Esophagus (tissue), 2 donors: ENCODE results near the gene TOMM7. TPM values are rescaled to one million over a fixed set of nuclear protein-coding genes. Genes with fewer than 3 reads are reported as not detected.
"Not testable (repeated sequence)": the region's sequence is repeated elsewhere in the genome, so short reads cannot be mapped to it uniquely, and the experiment has no call there.

Source experiments
- H3K27ac ChIP-seq, 2 donors: one replicate each; pipeline ENCODE4 v1.5.1; 2013; ENCODE audit warnings: low read depth in 2 of 2, mild to moderate bottlenecking in 2 of 2, inconsistent platforms in 1 of 2, low read length in 1 of 2, moderate library complexity in 1 of 2
- H3K27me3 ChIP-seq, 2 donors: one replicate each; pipeline ENCODE4 v1.6.1; 2013; ENCODE audit warnings: low read length in 2 of 2, control low read depth in 1 of 2, mild to moderate bottlenecking in 1 of 2; ENCODE audit not compliant: insufficient read depth in 2 of 2, control insufficient read depth in 1 of 2
- H3K36me3 ChIP-seq, 2 donors: one replicate each; pipeline ENCODE4 v1.6.1; 2013; ENCODE audit warnings: low read length in 1 of 2; ENCODE audit not compliant: control insufficient read depth in 2 of 2, insufficient read depth in 2 of 2
- H3K4me1 ChIP-seq, 2 donors: one replicate each; pipeline ENCODE4 v1.6.1; 2013; ENCODE audit warnings: low read length in 1 of 2; ENCODE audit not compliant: control insufficient read depth in 2 of 2, insufficient read depth in 2 of 2
- H3K4me3 ChIP-seq, 2 donors: one replicate each; pipeline ENCODE4 v1.5.1; 2013; ENCODE audit warnings: low read length in 2 of 2, mild to moderate bottlenecking in 2 of 2, low read depth in 1 of 2, moderate library complexity in 1 of 2
- H3K9me3 ChIP-seq, 2 donors: one replicate each; pipeline ENCODE4 v1.6.1; 2013; ENCODE audit warnings: mild to moderate bottlenecking in 2 of 2, low read depth in 1 of 2, low read length in 1 of 2, moderate library complexity in 1 of 2; ENCODE audit not compliant: control insufficient read depth in 2 of 2, insufficient read depth in 1 of 2
- WGBS, 2 donors: extraction: QIAGEN DNeasy Blood & Tissue Kit; methylation state at CpG; one replicate each; pipeline ENCODE4 v1.1.7; 2013; 5-methylcytosine and 5-hydroxymethylcytosine counted together
- polyA plus RNA-seq, 2 donors: library from polyadenylated mRNA; stranded (reverse); fragments of 200-250 nt; gene quantifications; one replicate each; pipeline ENCODE4 v1.2.3, GENCODE V29; 2013
- donor health status: healthy with polysubstance abuse.
- donor health status: Bipolar disorder and iron deficiency.

The TOMM7 gene
- polyA plus RNA-seq, 2 donors: 87.5 to 249 TPM

DNA sequence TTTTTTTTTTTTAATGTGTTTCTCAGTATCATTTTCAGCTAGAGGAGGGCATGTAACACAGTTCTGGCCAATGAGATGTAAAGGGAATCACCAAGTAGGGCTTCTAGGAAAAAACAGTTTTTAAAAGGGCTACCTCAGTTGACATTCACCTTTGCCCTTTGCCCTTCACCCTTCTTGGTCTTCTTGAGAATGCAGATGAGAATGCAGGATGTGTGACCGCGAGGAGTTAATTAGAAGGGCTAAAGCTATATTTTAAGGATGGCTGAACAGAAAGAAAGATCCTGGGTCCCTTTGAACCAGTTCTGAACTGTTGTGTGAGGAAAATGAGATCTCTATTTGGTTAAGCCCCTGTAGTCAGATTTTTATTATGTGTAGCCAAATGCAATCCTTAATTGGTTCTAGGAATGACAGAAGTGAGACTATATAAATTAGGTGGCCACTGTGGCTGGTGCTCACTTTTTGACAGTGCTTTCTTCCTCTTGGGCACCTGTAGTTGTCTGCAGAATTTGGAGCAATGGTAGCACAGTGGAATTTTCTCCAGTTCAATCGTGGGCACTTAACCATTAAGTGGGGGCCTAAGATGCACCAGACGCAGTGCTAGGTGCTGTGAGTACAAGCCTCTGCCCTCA, 21.1 kb upstream of the TOMM7 start:
- 74 to 83% methylated on average over 4 of the region's 4 CpGs for WGBS, 2 donors
- no peak overlapping the region for H3K27ac ChIP-seq
- H3K27me3 ChIP-seq: no peaks in the 10 kb centered on the region
- H3K9me3 ChIP-seq: no peaks in the 10 kb centered on the region
- H3K36me3 ChIP-seq: no peaks in the 10 kb centered on the region
- no peaks in the 10 kb centered on the region for H3K4me1 ChIP-seq
- no peak overlapping the region for H3K4me3 ChIP-seq

DNA sequence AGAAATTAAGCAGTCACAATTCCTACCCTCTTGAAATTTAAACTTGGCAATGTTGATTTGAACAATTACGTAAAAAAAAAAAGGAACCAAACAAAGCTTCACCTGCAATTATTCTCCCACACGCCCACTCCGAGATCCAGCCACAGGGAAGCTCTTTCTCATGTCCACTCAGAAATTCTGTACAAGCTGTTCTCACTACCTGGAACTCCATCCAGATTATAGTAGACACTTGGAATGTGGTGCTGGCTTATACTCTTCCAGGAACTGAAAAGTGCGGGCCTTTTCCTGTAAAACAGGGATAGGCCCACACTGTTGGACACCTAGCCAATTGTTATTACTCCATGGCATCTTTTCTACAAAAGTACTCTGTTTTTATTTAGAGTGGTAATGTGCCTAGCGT, 20.3 kb upstream of the TOMM7 start:
- Histone ChIP-seq H3K4me3 (no peak overlapping the region), H3K9me3 (no peaks in the 10 kb centered on the region), H3K27me3 (no peaks in the 10 kb centered on the region), H3K4me1 (no peaks in the 10 kb centered on the region), H3K36me3 (no peaks in the 10 kb centered on the region), H3K27ac (no peak overlapping the region)
- 74 to 85% methylated on average over 5 of the region's 5 CpGs for WGBS, 2 donors

DNA sequence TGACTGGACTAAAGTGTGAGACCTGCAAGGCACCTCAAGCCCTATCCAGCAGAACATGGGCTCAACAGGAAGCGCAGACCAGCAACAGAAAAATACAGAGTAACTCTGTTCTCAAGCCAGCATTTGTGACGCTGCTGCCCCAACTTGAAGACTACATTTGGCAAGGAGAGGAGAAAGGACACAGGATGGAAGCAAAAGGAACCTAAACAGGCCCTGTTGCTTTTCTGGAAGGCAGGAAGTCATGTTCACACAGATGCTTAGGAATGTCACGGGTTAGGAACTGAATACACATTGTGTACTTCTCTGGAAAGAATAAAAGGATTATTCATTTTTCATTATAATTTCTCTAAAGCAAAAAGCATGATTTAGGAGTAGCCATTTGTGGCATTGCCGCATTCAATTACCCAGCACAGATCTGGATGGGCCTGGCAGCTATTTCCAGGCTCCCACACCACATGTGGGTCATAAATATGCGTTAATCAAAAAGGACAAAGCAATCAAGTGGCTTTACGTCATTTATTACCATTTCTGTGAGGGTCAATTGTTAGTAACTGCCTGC, 19.8 kb upstream of the TOMM7 start:
- 63% methylated on average over 6 of the region's 6 CpGs for WGBS, 2 donors

DNA sequence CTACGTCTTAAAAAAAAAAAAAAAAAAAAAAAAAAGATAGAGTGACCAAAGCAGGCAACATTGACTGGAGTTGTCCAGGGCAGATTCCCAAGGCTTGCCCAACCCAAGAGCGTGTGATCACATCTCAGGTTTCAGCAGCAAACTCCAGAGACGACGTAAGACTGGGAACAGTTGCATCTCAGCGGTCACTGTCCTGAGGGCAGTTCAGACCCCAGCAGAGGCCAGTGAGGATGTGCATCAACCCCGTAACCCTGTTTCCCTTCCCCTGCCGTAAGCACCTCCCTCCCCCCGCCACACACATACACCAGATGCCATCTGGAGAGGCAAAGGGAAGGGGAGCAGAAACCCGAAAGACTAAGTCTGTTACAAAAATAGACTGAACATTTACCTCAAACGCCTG, 19.3 kb upstream of the TOMM7 start:
- H3K27ac ChIP-seq: peak overlapping the region; percentile 2 to 3
- H3K4me1 ChIP-seq: no peaks in the 10 kb centered on the region
- H3K36me3 ChIP-seq: no peaks in the 10 kb centered on the region
- H3K4me3 ChIP-seq: no peak overlapping the region
- 70 to 75% methylated on average over 9 to 10 of the region's 10 CpGs for WGBS, 2 donors
- H3K27me3 ChIP-seq: no peaks in the 10 kb centered on the region
- H3K9me3 ChIP-seq: no peaks in the 10 kb centered on the region

More for the DNA sequence above, 19.8 kb upstream of the TOMM7 start:
- no peaks in the 10 kb centered on the region for H3K4me1 ChIP-seq
- no peak overlapping the region for H3K4me3 ChIP-seq
- peak overlapping the region in 1 of 2 donors; percentile 3 for H3K27ac ChIP-seq
- no peaks in the 10 kb centered on the region for H3K9me3 ChIP-seq
- H3K36me3 ChIP-seq: no peaks in the 10 kb centered on the region
- no peaks in the 10 kb centered on the region for H3K27me3 ChIP-seq

DNA sequence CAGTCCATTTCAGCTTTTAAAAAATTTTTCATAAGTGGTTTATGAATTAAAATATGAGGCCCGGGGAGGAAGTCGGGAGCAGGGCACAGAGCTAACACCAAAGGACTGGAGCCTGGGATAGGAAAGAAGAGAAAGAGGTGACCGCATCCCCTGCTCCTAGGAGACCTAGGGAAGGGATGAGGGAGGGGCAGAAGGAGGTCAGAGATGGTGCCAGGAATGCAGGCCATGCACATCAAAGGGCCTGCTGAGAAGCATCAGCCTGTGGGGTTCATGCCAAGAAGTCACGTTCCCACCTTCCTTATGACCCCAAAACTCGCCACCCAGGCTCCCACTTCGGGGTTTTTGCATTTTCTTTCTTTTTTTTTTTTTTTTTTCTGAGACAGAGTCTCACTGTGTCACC, 14.7 kb upstream of the TOMM7 start:
- 90% methylated on average over 6 of the region's 6 CpGs for WGBS, 2 donors

DNA sequence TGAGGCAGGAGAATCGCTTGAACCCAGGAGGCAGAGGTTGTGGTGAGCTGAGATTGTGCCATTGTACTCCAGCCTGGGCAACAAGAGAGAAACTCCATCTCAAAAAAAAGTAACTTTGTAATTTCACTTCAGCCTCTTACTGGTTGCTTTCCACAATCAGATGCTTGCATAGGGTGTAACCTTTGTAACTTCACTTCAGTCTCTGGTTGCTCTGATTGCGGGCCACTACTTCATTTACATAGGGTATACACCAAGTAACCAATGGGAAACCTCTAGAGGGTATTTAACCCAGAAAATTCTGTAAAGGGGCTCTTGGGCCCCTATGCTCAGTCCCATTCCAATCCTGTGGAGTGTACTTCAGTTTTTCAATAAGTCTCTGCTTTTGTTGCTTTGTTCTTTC, 13.9 kb upstream of the TOMM7 start:
- not testable (repeated sequence) for H3K4me3 ChIP-seq, H3K27me3 ChIP-seq, H3K36me3 ChIP-seq, H3K4me1 ChIP-seq, H3K9me3 ChIP-seq, H3K27ac ChIP-seq
- WGBS, 2 donors: 84 to 91% methylated on average over 2 of the region's 2 CpGs

More for the DNA sequence above, 14.7 kb upstream of the TOMM7 start:
- no peak overlapping the region for H3K27ac ChIP-seq
- H3K4me3 ChIP-seq: no peak overlapping the region
- no peaks in the 10 kb centered on the region for H3K4me1 ChIP-seq
- H3K27me3 ChIP-seq: no peaks in the 10 kb centered on the region
- no peaks in the 10 kb centered on the region for H3K9me3 ChIP-seq
- no peaks in the 10 kb centered on the region for H3K36me3 ChIP-seq

DNA sequence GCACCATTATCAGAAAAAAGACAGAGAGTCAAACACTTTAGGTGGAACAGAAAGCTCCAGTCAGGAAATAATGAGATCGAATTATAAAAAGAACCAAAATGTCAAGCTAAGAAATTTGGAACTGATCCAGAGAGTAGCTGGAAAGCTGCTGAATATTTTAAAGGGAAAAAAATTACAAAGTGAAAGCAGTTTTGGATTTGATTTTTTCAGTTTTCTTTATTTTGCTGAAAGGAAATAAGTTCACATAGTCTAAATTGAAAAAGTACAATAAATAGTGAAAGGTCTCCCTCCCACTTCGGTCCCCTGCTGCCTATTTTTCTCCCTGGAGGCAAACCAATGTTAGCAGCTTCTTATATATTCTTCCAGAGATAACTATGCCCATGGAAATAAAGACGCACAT, 11.3 kb upstream of the TOMM7 start:
- H3K9me3 ChIP-seq: no peaks in the 10 kb centered on the region
- no peak overlapping the region for H3K27ac ChIP-seq
- WGBS, 2 donors: 25 to 41% methylated on average over 3 of the region's 3 CpGs
- no peaks in the 10 kb centered on the region for H3K27me3 ChIP-seq
- no peaks in the 10 kb centered on the region for H3K36me3 ChIP-seq
- H3K4me1 ChIP-seq: no peaks in the 10 kb centered on the region
- no peak overlapping the region for H3K4me3 ChIP-seq

DNA sequence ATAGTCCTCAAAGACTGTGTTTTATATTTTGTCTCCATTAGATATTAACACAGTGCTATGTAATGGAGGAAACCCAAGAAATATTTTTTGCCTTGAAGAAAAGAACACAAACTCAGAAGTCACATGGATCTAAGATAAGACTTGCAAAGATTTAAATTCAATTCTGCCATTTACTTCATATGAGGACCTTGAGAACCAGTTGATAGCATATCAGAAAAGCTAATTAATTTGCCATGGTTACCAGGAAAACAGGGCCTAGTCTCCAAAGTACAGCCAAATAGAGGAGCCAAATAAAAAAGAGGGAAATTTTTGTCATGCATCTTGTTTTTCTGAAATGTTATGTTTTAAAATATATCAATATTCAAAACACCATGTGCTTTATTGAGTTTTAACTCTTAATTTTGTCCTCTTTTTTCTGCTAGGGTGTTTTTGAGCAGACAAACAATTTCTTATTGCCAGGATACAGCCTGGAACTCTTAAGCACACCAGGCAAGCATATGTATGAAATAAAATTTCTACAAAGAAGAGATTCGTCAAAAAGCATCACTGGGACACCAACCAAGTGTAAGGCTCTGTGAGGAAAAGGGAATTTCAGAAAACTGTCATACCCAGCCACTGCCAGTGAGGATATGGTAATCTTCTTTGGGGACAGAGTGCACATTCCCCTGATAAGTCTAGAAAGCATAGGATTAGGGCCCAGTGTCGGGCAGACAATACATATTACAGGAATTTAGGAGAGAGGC, 10.6 kb upstream of the TOMM7 start:
- H3K27me3 ChIP-seq: no peaks in the 10 kb centered on the region
- 54 to 69% methylated on average over 2 of the region's 2 CpGs for WGBS, 2 donors
- H3K36me3 ChIP-seq: no peaks in the 10 kb centered on the region
- H3K4me1 ChIP-seq: no peaks in the 10 kb centered on the region
- H3K27ac ChIP-seq: no peak overlapping the region
- H3K9me3 ChIP-seq: no peaks in the 10 kb centered on the region
- no peak overlapping the region for H3K4me3 ChIP-seq

DNA sequence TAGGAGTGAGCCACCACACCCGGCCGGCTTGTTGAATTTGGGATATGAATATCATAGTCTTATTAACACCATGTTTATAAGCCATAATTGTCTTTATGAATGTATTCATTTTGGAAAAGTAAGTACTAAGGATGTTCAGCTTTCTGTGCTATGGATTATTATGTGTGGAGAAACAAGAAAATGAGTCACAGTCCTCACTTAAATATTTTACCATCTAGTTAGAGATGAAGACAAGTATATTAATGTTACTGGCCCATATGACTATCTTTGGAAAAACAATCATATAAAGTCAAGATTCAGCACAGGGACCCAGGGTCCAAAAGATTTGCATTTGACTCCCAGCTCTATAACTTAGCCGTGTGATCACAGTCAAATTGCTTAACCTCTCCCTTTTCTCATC, 9.8 kb upstream of the TOMM7 start:
- Histone ChIP-seq H3K9me3 (no peaks in the 10 kb centered on the region), H3K27me3 (no peaks in the 10 kb centered on the region), H3K36me3 (no peaks in the 10 kb centered on the region), H3K4me1 (no peaks in the 10 kb centered on the region), H3K4me3 (no peak overlapping the region), H3K27ac (no peak overlapping the region)
- 92 to 94% methylated on average over 3 of the region's 3 CpGs for WGBS, 2 donors
